Loucy (cell line): ENCODE results near the gene CACNA1C.

Source experiments
- H2AFZ ChIP-seq: fragments of 200-600 bp; sonication (generic); 2 replicates; pipeline ENCODE4 v1.6.0; 2016; ENCODE audit warnings: antibody characterized with exemption, mild to moderate bottlenecking, low read length, moderate library complexity
- H3F3A ChIP-seq: fragments of 200-600 bp; 2 replicates; pipeline ENCODE4 v1.6.0; 2016; ENCODE audit warnings: antibody characterized with exemption, low read depth, mild to moderate bottlenecking
- H3K27me3 ChIP-seq: fragments of 200-600 bp; sonication (generic); 2 replicates; pipeline ENCODE4 v1.6.1; 2014; ENCODE audit warnings: low read length, mild to moderate bottlenecking; ENCODE audit not compliant: insufficient read depth, poor library complexity, severe bottlenecking
- H3K36me3 ChIP-seq: fragments of 200-600 bp; sonication (generic); 2 replicates; pipeline ENCODE4 v1.6.1; 2016; ENCODE audit warnings: low read length; ENCODE audit not compliant: insufficient read depth
- H3K4me1 ChIP-seq: fragments of 200-600 bp; sonication (generic); 2 replicates; pipeline ENCODE4 v1.5.1; 2014; ENCODE audit warnings: low read length, mild to moderate bottlenecking; ENCODE audit not compliant: insufficient read depth, poor library complexity, severe bottlenecking
- H3K4me2 ChIP-seq: fragments of 200-600 bp; sonication (generic); 2 replicates; pipeline ENCODE4 v1.6.0; 2014; ENCODE audit warnings: antibody characterized with exemption, low read length, low read depth, mild to moderate bottlenecking; ENCODE audit not compliant: poor library complexity, severe bottlenecking
- H3K4me3 ChIP-seq: fragments of 200-600 bp; sonication (generic); 2 replicates; pipeline ENCODE4 v1.5.1; 2014; ENCODE audit warnings: low read length, mild to moderate bottlenecking, mixed read lengths; ENCODE audit not compliant: poor library complexity, severe bottlenecking
- H3K79me2 ChIP-seq: fragments of 200-600 bp; sonication (generic); 2 replicates; pipeline ENCODE4 v1.6.1; 2014; ENCODE audit warnings: low read length; ENCODE audit not compliant: insufficient read depth
- H3K9ac ChIP-seq: fragments of 200-600 bp; sonication (generic); 2 replicates; pipeline ENCODE4 v1.6.0; 2014; ENCODE audit warnings: mild to moderate bottlenecking, low read depth, low read length, moderate library complexity; ENCODE audit not compliant: poor library complexity, severe bottlenecking
- H3K9me2 ChIP-seq: fragments of 200-600 bp; sonication (generic); replicated peaks from 2 replicates; pipeline ENCODE4 v1.6.1; 2016; ENCODE audit warnings: low read depth, low read length, mixed read lengths
- H3K9me3 ChIP-seq: fragments of 200-600 bp; sonication (generic); 2 replicates; pipeline ENCODE4 v1.6.1; 2014; ENCODE audit warnings: mild to moderate bottlenecking, antibody characterized with exemption, low read length, low read depth; ENCODE audit not compliant: insufficient read depth
- H4K20me1 ChIP-seq: fragments of 200-600 bp; sonication (generic); 2 replicates; pipeline ENCODE4 v1.6.0; 2014; ENCODE audit warnings: antibody characterized with exemption, low read length, mild to moderate bottlenecking; ENCODE audit not compliant: insufficient read depth, poor library complexity, severe bottlenecking
- EZH2phosphoT487 ChIP-seq: fragments of 200-600 bp; IDR thresholded peaks from 2 replicates; pipeline ENCODE4 v1.6.1; 2018; ENCODE audit warnings: antibody characterized with exemption, mild to moderate bottlenecking, moderate library complexity, borderline replicate concordance
- TF ChIP-seq, protein P1 (sequence below): fragments of 200-600 bp; sonication (generic); conservative IDR thresholded peaks from 2 replicates; pipeline ENCODE4 v1.5.1; 2014; ENCODE audit warnings: mild to moderate bottlenecking, antibody characterized with exemption, low read length

Gene CACNA1C

DNA sequence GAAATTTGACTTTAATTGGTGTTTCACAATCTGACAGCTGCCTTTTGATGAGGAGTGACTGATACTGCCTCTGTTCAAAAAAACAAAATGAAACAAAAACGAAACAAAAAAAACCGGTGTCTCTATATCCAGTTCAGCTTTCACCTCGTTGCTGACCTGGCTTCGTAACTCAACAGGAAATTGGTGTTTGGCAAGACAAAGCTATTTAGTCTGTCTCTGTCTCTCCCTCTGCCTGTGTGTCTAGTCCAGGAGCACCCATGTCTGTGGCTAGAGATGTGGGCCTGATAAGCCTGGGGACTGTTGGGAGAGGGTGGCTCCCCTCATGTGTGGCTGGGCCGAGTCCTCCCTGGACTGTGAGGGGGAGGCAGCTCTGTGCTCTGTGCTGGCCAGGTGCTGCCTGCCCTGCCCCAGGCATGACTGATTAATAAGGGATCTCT is 11.3 kb downstream of the CACNA1C start:
- H4K20me1 ChIP-seq = no peaks in the 10 kb centered on the region
- H3K79me2 ChIP-seq = no peaks in the 10 kb centered on the region
- H3K9me3 ChIP-seq = 0 out of 2 replicates have a peak, but pooled peaks cover 3% of the 10 kb centered on the region
- H2AFZ ChIP-seq = peak overlapping the region; percentile 78
- peak overlapping the region; percentile 59 for H3K4me2 ChIP-seq
- no peak for TF ChIP-seq EZH2phosphoT487
- TF ChIP-seq, protein P1, sequence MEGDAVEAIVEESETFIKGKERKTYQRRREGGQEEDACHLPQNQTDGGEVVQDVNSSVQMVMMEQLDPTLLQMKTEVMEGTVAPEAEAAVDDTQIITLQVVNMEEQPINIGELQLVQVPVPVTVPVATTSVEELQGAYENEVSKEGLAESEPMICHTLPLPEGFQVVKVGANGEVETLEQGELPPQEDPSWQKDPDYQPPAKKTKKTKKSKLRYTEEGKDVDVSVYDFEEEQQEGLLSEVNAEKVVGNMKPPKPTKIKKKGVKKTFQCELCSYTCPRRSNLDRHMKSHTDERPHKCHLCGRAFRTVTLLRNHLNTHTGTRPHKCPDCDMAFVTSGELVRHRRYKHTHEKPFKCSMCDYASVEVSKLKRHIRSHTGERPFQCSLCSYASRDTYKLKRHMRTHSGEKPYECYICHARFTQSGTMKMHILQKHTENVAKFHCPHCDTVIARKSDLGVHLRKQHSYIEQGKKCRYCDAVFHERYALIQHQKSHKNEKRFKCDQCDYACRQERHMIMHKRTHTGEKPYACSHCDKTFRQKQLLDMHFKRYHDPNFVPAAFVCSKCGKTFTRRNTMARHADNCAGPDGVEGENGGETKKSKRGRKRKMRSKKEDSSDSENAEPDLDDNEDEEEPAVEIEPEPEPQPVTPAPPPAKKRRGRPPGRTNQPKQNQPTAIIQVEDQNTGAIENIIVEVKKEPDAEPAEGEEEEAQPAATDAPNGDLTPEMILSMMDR = no peak
- H3K4me1 ChIP-seq = peaks cover 7% of the 10 kb centered on the region
- no peaks in the 10 kb centered on the region for H3K9me2 ChIP-seq
- peak overlapping the region; percentile 2 for H3K9ac ChIP-seq
- no peaks in the 10 kb centered on the region for H3K27me3 ChIP-seq
- peak overlapping the region; percentile 52 for H3K4me3 ChIP-seq
- no peaks in the 10 kb centered on the region for H3F3A ChIP-seq
- no peaks in the 10 kb centered on the region for H3K36me3 ChIP-seq

DNA sequence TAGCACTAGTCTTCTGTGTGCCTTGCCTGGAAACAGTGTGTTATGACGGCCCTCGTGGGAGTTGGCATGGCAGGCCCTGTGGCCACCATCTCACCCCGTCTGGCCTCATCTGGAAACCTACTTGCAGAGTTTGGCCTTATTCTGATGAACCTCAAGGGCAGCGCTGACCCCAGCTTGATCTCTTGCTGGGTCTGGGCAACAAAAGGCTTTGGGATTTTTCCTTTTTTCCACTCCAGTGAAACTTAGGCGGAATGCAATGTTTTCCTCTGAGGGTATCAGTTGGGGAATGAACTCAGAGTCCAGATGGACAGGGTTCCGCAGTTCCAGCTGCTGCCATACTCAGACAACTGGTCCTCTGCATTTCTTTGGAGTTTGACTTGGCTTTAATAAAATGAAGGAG is 15.9 kb downstream of the CACNA1C start:
- Histone ChIP-seq H3F3A (no peaks in the 10 kb centered on the region), H3K9ac (no peak overlapping the region), H3K4me1 (peaks cover 7% of the 10 kb centered on the region), H3K4me2 (no peak overlapping the region), H3K27me3 (no peaks in the 10 kb centered on the region), H3K9me2 (no peaks in the 10 kb centered on the region), H2AFZ (no peak overlapping the region), H3K4me3 (no peak overlapping the region), H4K20me1 (no peaks in the 10 kb centered on the region), H3K79me2 (no peaks in the 10 kb centered on the region), H3K9me3 (0 out of 2 replicates have a peak, but pooled peaks cover 3% of the 10 kb centered on the region), H3K36me3 (no peaks in the 10 kb centered on the region)
- TF ChIP-seq, protein P1 = no peak
- no peak for TF ChIP-seq EZH2phosphoT487

DNA sequence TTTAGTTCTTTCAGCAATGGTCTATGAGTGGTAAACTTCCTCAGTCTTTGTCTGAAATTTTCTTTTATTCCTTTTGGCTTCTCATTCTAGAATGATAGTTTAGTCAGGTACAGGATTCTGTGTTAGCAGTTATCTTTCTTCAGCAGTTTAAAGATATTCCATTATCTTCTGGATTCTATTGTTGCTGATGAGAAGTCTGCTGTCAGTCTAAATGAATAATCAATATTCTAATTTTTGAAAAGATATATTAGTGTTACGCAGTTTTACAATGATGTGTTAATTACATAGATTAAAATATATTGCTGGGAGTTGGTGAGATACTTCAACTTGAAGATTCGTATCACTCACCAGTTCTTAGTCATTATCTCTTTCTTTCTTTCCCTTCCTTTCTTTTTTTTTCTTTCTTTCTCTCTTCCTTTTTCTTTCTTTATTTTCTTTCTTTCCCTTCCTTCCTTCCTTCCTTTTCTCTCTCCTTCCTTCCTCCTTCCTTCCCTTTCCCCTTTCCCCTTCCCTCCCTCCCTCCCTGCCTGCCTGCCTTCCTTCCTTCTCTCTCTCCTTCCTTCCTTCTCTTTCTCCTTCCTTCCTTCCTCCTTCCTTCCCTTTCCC is 17.8 kb downstream of the CACNA1C start:
- Histone ChIP-seq H3K79me2 (no peaks in the 10 kb centered on the region), H3K4me2 (no peak overlapping the region)

DNA sequence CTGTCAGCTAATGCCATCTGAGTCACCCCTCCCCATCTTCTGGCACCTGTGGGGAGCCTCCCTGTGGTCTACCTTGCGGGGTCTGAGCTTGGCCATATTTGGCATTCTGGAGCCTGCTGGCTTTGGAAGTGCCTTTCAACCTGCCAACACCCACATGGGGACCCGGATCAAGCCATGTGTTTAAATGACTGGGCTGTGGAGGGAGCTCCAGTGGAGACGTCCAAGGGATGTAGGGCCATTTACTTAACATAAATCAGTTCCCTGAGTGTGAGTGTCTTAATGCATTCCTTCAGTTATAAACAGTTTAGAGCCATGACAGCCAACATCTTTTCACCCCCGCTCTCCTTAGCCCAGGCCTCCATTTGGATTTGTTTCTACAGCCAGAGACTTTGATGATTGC is 22.0 kb downstream of the CACNA1C start:
- Histone ChIP-seq H3K4me3 (no peak overlapping the region), H4K20me1 (no peaks in the 10 kb centered on the region)

More for the DNA sequence above, 17.8 kb downstream of the CACNA1C start:
- Histone ChIP-seq H3K9me3 (0 out of 2 replicates have a peak, but pooled peaks cover 3% of the 10 kb centered on the region), H3F3A (no peaks in the 10 kb centered on the region), H3K36me3 (no peaks in the 10 kb centered on the region), H3K9ac (no peak overlapping the region), H3K9me2 (no peaks in the 10 kb centered on the region), H4K20me1 (no peaks in the 10 kb centered on the region), H3K4me1 (no peaks in the 10 kb centered on the region), H3K27me3 (no peaks in the 10 kb centered on the region), H3K4me3 (no peak overlapping the region), H2AFZ (no peak overlapping the region)
- no peak for TF ChIP-seq EZH2phosphoT487

More for the DNA sequence above, 22.0 kb downstream of the CACNA1C start:
- Histone ChIP-seq H3K9me3 (no peaks in the 10 kb centered on the region), H3K27me3 (no peaks in the 10 kb centered on the region), H3K9me2 (no peaks in the 10 kb centered on the region), H3K79me2 (no peaks in the 10 kb centered on the region), H3F3A (no peaks in the 10 kb centered on the region), H3K36me3 (no peaks in the 10 kb centered on the region), H3K4me2 (no peak overlapping the region), H2AFZ (no peak overlapping the region), H3K4me1 (no peaks in the 10 kb centered on the region), H3K9ac (no peak overlapping the region)
- no peak for TF ChIP-seq EZH2phosphoT487
- TF ChIP-seq, protein P1 = no peak
